K562 (cell line): ENCODE measurements around the gene LRP1. TPM values are rescaled to one million over a fixed set of nuclear protein-coding genes. Genes with fewer than 3 reads are reported as not detected.

Experiments
- ATAC-seq: fragments of 200-7000 bp; cut with Tn5 transposase; 3 replicates; pipeline ENCODE4 v1.9.1; 2020; ENCODE audit warnings: moderate library complexity
- BruUV-seq: library from RNA; stranded (reverse); fragments of 400-500 nt; replicated peaks from 2 replicates; lab custom pipeline; 2021; lab: Mats Ljungman, UMichigan
- CTCF ChIA-PET: fragments of 300-600 bp; formaldehyde crosslinking; extraction: SDS; loops from one replicate; lab custom pipeline; 2021; ENCODE audit warnings: low intra/inter-chr PET ratio; lab: Yijun Ruan, JAX
- POLR2A ChIA-PET: fragments of 300-600, 350-650 bp; sonication (Branson Sonifier 250); formaldehyde crosslinking; extraction: SDS; loops from one replicate; lab custom pipeline; 2021; ENCODE audit warnings: antibody characterized with exemption, inconsistent platforms; lab: Yijun Ruan, JAX
- DNase-seq, 4 experiments: peaks; one replicate each; pipeline versions ENCODE4 v3.0.0 to v3.0.0-alpha.2; 2011 to 2018; ENCODE audit warnings: low spot score in 3 of 4, mixed read lengths in 3 of 4; ENCODE audit errors: extremely low read depth in 1 of 4
- FAIRE-seq: peaks from 2 replicates; lab custom pipeline; 2011; peaks lifted over from hg19 to GRCh38; lab: Jason Lieb, UNC
- H2AFZ ChIP-seq: 2 replicates; pipeline ENCODE4 v1.6.0; 2011; ENCODE audit warnings: low read depth, low read length, control low read depth, inconsistent platforms
- H3K27ac ChIP-seq: fragments of 200-600 bp; 3 replicates; pipeline ENCODE4 v1.8.0; 2011; ENCODE audit warnings: low read depth, mild to moderate bottlenecking, control low read depth, inconsistent platforms, low read length, moderate library complexity, mixed read lengths; ENCODE audit errors: extremely low read depth
- H3K27me3 ChIP-seq, 2 experiments: fragments of 300-600 bp in 1 of 2; 2 replicates in 1 of 2; 3 replicates in 1 of 2; pipeline versions ENCODE4 v1.6.0 to v1.8.0; 2011; ENCODE audit warnings: inconsistent platforms in 2 of 2, low read length in 2 of 2, mild to moderate bottlenecking in 1 of 2, mixed read lengths in 1 of 2, moderate library complexity in 1 of 2; ENCODE audit not compliant: control insufficient read depth in 2 of 2, insufficient read depth in 2 of 2
- H3K36me3 ChIP-seq: fragments of 300-600 bp; 3 replicates; pipeline ENCODE4 v1.8.0; 2011; ENCODE audit warnings: mild to moderate bottlenecking, low read length, inconsistent platforms; ENCODE audit not compliant: control insufficient read depth, insufficient read depth
- H3K4me1 ChIP-seq, 2 experiments: fragments of 200-600 bp in 1 of 2; replicated peaks in 1 of 2; 2 replicates in 1 of 2; 3 replicates in 1 of 2; pipeline versions ENCODE4 v1.5.1 to v1.8.0; 2011; ENCODE audit warnings: inconsistent platforms in 2 of 2, low read length in 2 of 2, mild to moderate bottlenecking in 1 of 2, mixed read lengths in 1 of 2, moderate library complexity in 1 of 2; ENCODE audit not compliant: control insufficient read depth in 2 of 2, insufficient read depth in 2 of 2
- H3K4me2 ChIP-seq: 2 replicates; pipeline ENCODE4 v1.6.1; 2011; ENCODE audit warnings: low read length, control low read depth, inconsistent platforms, mixed read lengths; ENCODE audit not compliant: insufficient read depth
- H3K4me3 ChIP-seq: fragments of 200-600 bp; sonication (generic), shearing (Covaris generic); 2 replicates; pipeline ENCODE4 v1.5.1; 2016; ENCODE audit warnings: control low read depth, inconsistent platforms
- H3K79me2 ChIP-seq: fragments of 200-600 bp; 3 replicates; pipeline ENCODE4 v1.8.0; 2011; ENCODE audit warnings: low read length, inconsistent platforms; ENCODE audit not compliant: control insufficient read depth, insufficient read depth
- H3K9ac ChIP-seq, 2 experiments: 2 replicates each; pipeline versions ENCODE4 v1.6.0 to v1.6.1; 2011; ENCODE audit warnings: low read depth in 2 of 2, low read length in 2 of 2, control low read depth in 1 of 2, inconsistent platforms in 1 of 2, mild to moderate bottlenecking in 1 of 2, mixed read lengths in 1 of 2; ENCODE audit not compliant: insufficient read depth in 1 of 2
- H3K9me1 ChIP-seq: one replicate; pipeline ENCODE4 v1.6.0; 2011; ENCODE audit warnings: inconsistent platforms, mild to moderate bottlenecking, low read length, moderate library complexity; ENCODE audit not compliant: control insufficient read depth, insufficient read depth
- H3K9me3 ChIP-seq: replicated peaks from 2 replicates; pipeline ENCODE4 v1.5.1; 2011; ENCODE audit warnings: low read depth, low read length, inconsistent platforms; ENCODE audit not compliant: control insufficient read depth, insufficient read depth
- H4K20me1 ChIP-seq: replicated peaks from 2 replicates; pipeline ENCODE4 v1.6.1; 2011; ENCODE audit warnings: low read length, inconsistent platforms, mixed read lengths; ENCODE audit not compliant: control insufficient read depth, insufficient read depth
- CTCF ChIP-seq, 3 experiments: IDR thresholded peaks in 2 of 3; conservative IDR thresholded peaks in 1 of 3; 2 replicates each; pipeline ENCODE4 v1.5.1; 2011 to 2012; ENCODE audit warnings: low read length in 3 of 3, mild to moderate bottlenecking in 3 of 3, control low read depth in 2 of 3, improper control_type of control experiment in 1 of 3, inconsistent platforms in 1 of 3, low read depth in 1 of 3, mixed read lengths in 1 of 3, moderate library complexity in 1 of 3; ENCODE audit not compliant: insufficient read depth in 2 of 3
- FOSL1 ChIP-seq: fragments of 200-800 bp; sonication (Bioruptor generic); conservative IDR thresholded peaks from 2 replicates; pipeline ENCODE4 v1.6.1; 2016; ENCODE audit warnings: missing genetic modification characterization, missing compliant biosample characterization
- PTTG1 ChIP-seq: fragments of 450-650 bp; IDR thresholded peaks from 2 replicates; pipeline ENCODE4 v1.6.1; 2016; ENCODE audit warnings: low read depth, mild to moderate bottlenecking, missing genetic modification characterization, missing compliant biosample characterization
- ZBTB1 ChIP-seq: sonication (generic); formaldehyde crosslinking; IDR thresholded peaks from 2 replicates; pipeline ENCODE4 v1.8.1; 2023; ENCODE audit warnings: missing genetic modification reagents, low read depth, mild to moderate bottlenecking, borderline replicate concordance
- ZNF121 ChIP-seq: sonication (generic); formaldehyde crosslinking; conservative IDR thresholded peaks from 2 replicates; pipeline ENCODE4 v1.8.0; 2022; ENCODE audit warnings: missing genetic modification reagents
- ZNF282 ChIP-seq: sonication (generic); formaldehyde crosslinking; IDR thresholded peaks from 2 replicates; pipeline ENCODE4 v1.8.1; 2023; ENCODE audit warnings: missing genetic modification reagents
- ZNF609 ChIP-seq: sonication (generic); formaldehyde crosslinking; IDR thresholded peaks from 2 replicates; pipeline ENCODE4 v1.8.1; 2023; ENCODE audit warnings: missing genetic modification reagents, mild to moderate bottlenecking, borderline replicate concordance
- WGBS: fragments of 100-300 bp; shearing (Covaris generic); methylation state at CpG from one replicate; pipeline ENCODE4 v1.1.6; 2016; ENCODE audit warnings: low coverage, mixed read lengths; ENCODE audit not compliant: insufficient coverage; ENCODE audit errors: missing lambda C conversion rate; 5-methylcytosine and 5-hydroxymethylcytosine counted together
- in situ Hi-C: fragments of 300-500 bp; cut with MboI; formaldehyde crosslinking; loops from 4 replicates; pipeline ENCODE4 v1.15.0; 2018; ENCODE audit warnings: inconsistent platforms, mixed read lengths
- intact Hi-C: fragments of 100-400 bp; cut with micrococcal nuclease; formaldehyde crosslinking; loops from 2 replicates; pipeline ENCODE4 v1.14.2; 2022
- polyA plus RNA-seq, 8 experiments: library from polyadenylated mRNA; depleted of rRNA in 4 of 8; stranded (reverse) in 5 of 8; unstranded in 3 of 8; fragments of >200 nt; fragmentation: Nextera tagmentation in 2 of 8; fragmentation: Illumina TruSeq in 1 of 8; extraction: Ambion mirVana in 2 of 8; extraction: Trizol in 1 of 8; gene quantifications; 2 replicates each; pipeline versions ENCODE4 v1.2.1 to v1.2.3, GENCODE V29; 2011 to 2014; ENCODE audit warnings: inconsistent platforms in 1 of 8, missing spikeins in 1 of 8
- total RNA-seq, 7 experiments: library from RNA; depleted of rRNA in 6 of 7; stranded (reverse); fragments of >200 nt in 6 of 7; fragmentation: Illumina TruSeq in 2 of 7; extraction: Trizol in 2 of 7; gene quantifications; 2 replicates each; pipeline versions ENCODE4 v1.2.1 to v1.2.3, GENCODE V29; 2011 to 2021; ENCODE audit warnings: low replicate concordance in 1 of 7
- TF ChIP-seq, protein P1 (sequence below): fragments of 450-650 bp; formaldehyde crosslinking; conservative IDR thresholded peaks from 2 replicates; pipeline ENCODE4 v1.4.0; 2022; ENCODE audit warnings: mild to moderate bottlenecking, missing genetic modification characterization

LRP1 gene
- total and polyA plus RNA-seq, 9 of the 15 experiments (the other 6 are each of a cell fraction or from before 2014, with no cell fraction given) = 0.04 to 0.64 (median 0.19) TPM; not detected in 2

DNA sequence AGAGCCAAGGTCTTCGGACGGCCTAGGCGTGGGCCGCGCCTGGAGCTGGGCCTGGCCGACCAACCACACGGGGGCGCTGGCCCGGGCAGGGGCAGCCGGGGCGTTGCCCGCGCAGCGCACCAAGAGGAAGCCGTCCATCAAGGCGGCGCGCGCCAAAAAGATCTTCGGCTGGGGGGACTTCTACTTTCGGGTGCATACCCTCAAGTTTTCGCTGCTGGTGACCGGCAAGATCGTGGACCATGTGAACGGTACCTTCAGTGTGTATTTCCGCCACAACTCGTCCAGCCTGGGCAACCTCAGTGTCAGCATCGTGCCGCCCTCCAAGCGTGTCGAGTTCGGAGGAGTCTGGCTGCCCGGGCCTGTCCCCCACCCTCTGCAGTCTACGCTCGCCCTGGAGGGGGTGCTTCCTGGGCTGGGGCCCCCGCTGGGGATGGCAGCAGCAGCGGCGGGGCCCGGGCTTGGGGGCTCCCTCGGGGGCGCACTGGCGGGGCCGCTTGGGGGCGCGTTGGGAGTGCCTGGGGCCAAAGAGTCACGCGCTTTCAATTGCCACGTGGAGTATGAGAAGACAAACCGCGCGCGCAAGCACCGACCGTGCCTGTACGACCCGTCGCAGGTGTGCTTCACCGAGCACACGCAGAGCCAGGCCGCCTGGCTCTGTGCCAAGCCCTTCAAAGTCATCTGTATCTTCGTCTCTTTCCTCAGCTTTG is 96.8 kb downstream of the LRP1 start:
- BruUV-seq = no TSS peak
- no peak overlapping the region for H3K9ac ChIP-seq
- H3K9me3 ChIP-seq = no peaks in the 10 kb centered on the region
- H3K27ac ChIP-seq = no peak overlapping the region
- H3K4me3 ChIP-seq = no peak overlapping the region
- intact Hi-C loops (no loop called here), in situ Hi-C loops (no loop called here)
- H3K4me2 ChIP-seq = no peak overlapping the region
- H3K36me3 ChIP-seq = no peaks in the 10 kb centered on the region
- CTCF ChIA-PET = no interaction called here
- POLR2A ChIA-PET = interaction anchor here (0.9 kb wide), 1 partner anchor 8 kb away, joined by 3 read pairs; no protein-coding TSS in a partner anchor
- ATAC-seq (no peak), DNase-seq (no peak), FAIRE-seq (no peak)
- peaks cover 10% of the 10 kb centered on the region for H3K79me2 ChIP-seq
- H4K20me1 ChIP-seq = no peaks in the 10 kb centered on the region
- 78% methylated on average over 35 of the region's 61 CpGs for WGBS
- peaks cover 10 to 17% of the 10 kb centered on the region in 2 experiments; a peak in 3 of 5 replicates for H3K27me3 ChIP-seq
- H3K4me1 ChIP-seq = peaks cover 31 to 53% of the 10 kb centered on the region in 2 experiments
- no peak overlapping the region for H2AFZ ChIP-seq
- H3K9me1 ChIP-seq = no peaks in the 10 kb centered on the region
- TF ChIP-seq, protein P1, sequence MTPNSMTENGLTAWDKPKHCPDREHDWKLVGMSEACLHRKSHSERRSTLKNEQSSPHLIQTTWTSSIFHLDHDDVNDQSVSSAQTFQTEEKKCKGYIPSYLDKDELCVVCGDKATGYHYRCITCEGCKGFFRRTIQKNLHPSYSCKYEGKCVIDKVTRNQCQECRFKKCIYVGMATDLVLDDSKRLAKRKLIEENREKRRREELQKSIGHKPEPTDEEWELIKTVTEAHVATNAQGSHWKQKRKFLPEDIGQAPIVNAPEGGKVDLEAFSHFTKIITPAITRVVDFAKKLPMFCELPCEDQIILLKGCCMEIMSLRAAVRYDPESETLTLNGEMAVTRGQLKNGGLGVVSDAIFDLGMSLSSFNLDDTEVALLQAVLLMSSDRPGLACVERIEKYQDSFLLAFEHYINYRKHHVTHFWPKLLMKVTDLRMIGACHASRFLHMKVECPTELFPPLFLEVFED = no peak
- peak; percentile 58; the same call in 1 of the 2 replicates for TF ChIP-seq ZNF121 (CRISPR knock-in tag)
- TF ChIP-seq CTCF (IDR thresholded peaks at IDR 0.05 in 2 of 3, conservative IDR thresholded peaks at IDR 0.05 in 1 of 3; ENCODE audit: insufficient read depth in 2 of 3, low read depth in 1 of 3, low read length in 3 of 3) = peak; percentile 10 to 31 (median 20); a peak in 1 of 6 replicates
- TF ChIP-seq ZBTB1 (CRISPR knock-in tag) = no peak
- no peak for TF ChIP-seq PTTG1 (tag)
- TF ChIP-seq ZNF282 = no peak
- no peak for TF ChIP-seq FOSL1 (tag)
- TF ChIP-seq ZNF609 (CRISPR knock-in tag) = no peak
